HepG2 (cell line): ENCODE data around the gene ZNF548. TPM values are rescaled to one million over a fixed set of nuclear protein-coding genes. Genes with fewer than 3 reads are reported as not detected.

Source experiments
- AKAP8 ChIP-seq: sonication (generic); formaldehyde crosslinking; IDR thresholded peaks from 2 replicates; pipeline ENCODE4 v1.5.1; 2020; ENCODE audit warnings: mild to moderate bottlenecking, missing genetic modification reagents
- ETS1 ChIP-seq: sonication (generic); formaldehyde crosslinking; IDR thresholded peaks from 2 replicates; pipeline ENCODE4 v1.4.0; 2020; ENCODE audit warnings: missing genetic modification reagents
- GABPA ChIP-seq, 2 experiments: IDR thresholded peaks; 2 replicates each; pipeline ENCODE4 v1.6.1; 2011 to 2016; ENCODE audit warnings: low read depth in 2 of 2, low read length in 1 of 2, missing biosample characterization in 1 of 2, missing genetic modification characterization in 1 of 2
- GATAD2A ChIP-seq: IDR thresholded peaks from 2 replicates; pipeline ENCODE4 v1.6.1; 2016
- GMEB1 ChIP-seq: sonication (generic); formaldehyde crosslinking; IDR thresholded peaks from 2 replicates; pipeline ENCODE4 v1.5.1; 2020; ENCODE audit warnings: missing genetic modification reagents, mild to moderate bottlenecking, borderline replicate concordance
- KAT8 ChIP-seq: IDR thresholded peaks from 2 replicates; pipeline ENCODE4 v1.6.1; 2016; ENCODE audit warnings: missing genetic modification reagents, missing compliant biosample characterization
- KDM2A ChIP-seq: sonication (generic); formaldehyde crosslinking; IDR thresholded peaks from 2 replicates; pipeline ENCODE4 v1.4.0; 2020; ENCODE audit warnings: low read depth, missing genetic modification reagents, borderline replicate concordance
- SALL1 ChIP-seq: sonication (generic); formaldehyde crosslinking; IDR thresholded peaks from 2 replicates; pipeline ENCODE4 v1.8.0; 2022; ENCODE audit warnings: mild to moderate bottlenecking, missing genetic modification reagents
- SAP130 ChIP-seq: IDR thresholded peaks from 2 replicates; pipeline ENCODE4 v1.6.1; 2016; ENCODE audit warnings: low read depth
- SOX5 ChIP-seq: IDR thresholded peaks from 2 replicates; pipeline ENCODE4 v1.6.1; 2016; ENCODE audit warnings: borderline replicate concordance
- SPEN ChIP-seq: sonication (generic); formaldehyde crosslinking; IDR thresholded peaks from 2 replicates; pipeline ENCODE4 v1.5.1; 2020; ENCODE audit warnings: low read depth, mild to moderate bottlenecking, missing genetic modification reagents
- TFDP2 ChIP-seq: sonication (generic); formaldehyde crosslinking; IDR thresholded peaks from 2 replicates; pipeline ENCODE4 v1.4.0; 2020; ENCODE audit warnings: missing genetic modification reagents
- THRA ChIP-seq: sonication (generic); formaldehyde crosslinking; IDR thresholded peaks from 2 replicates; pipeline ENCODE4 v1.4.0; 2020; ENCODE audit warnings: missing genetic modification reagents, borderline replicate concordance
- YEATS4 ChIP-seq: sonication (generic); formaldehyde crosslinking; IDR thresholded peaks from 2 replicates; pipeline ENCODE4 v1.4.0; 2020; ENCODE audit warnings: missing genetic modification reagents, borderline replicate concordance
- ZNF501 ChIP-seq: sonication (generic); formaldehyde crosslinking; IDR thresholded peaks from 2 replicates; pipeline ENCODE4 v1.5.1; 2020; ENCODE audit warnings: mild to moderate bottlenecking, moderate library complexity, missing genetic modification reagents
- ZSCAN5A ChIP-seq: sonication (generic); formaldehyde crosslinking; IDR thresholded peaks from 2 replicates; pipeline ENCODE4 v1.8.0; 2022; ENCODE audit warnings: mild to moderate bottlenecking, missing genetic modification reagents, borderline replicate concordance
- polyA plus RNA-seq, 8 experiments: library from polyadenylated mRNA; depleted of rRNA in 3 of 8; stranded (reverse) in 7 of 8; unstranded in 1 of 8; fragments of >200 nt; fragmentation: Illumina TruSeq in 4 of 8; extraction: Trizol in 4 of 8; gene quantifications; 2 replicates each; pipeline versions ENCODE4 v1.2.1 to v1.2.3, GENCODE V29; 2011 to 2016; ENCODE audit warnings: low read depth in 4 of 8, missing spikeins in 1 of 8, mixed read lengths in 1 of 8; ENCODE audit not compliant: insufficient read depth in 1 of 8
- total RNA-seq, 5 experiments: library from RNA; depleted of rRNA; stranded (reverse); fragments of >200 nt; fragmentation: Illumina TruSeq; extraction: Trizol; gene quantifications; 2 replicates each; pipeline ENCODE4 v1.2.3, GENCODE V29; 2016; ENCODE audit warnings: low read depth in 1 of 5

Gene ZNF548
- total and polyA plus RNA-seq, 2 of the 13 experiments (the other 11 are each of a cell fraction or from before 2014, with no cell fraction given) = 19.6 to 24.9 TPM

GRCh38 chr19:57406516-57407123 lies 17.0 kb downstream of the ZNF548 start (continued):
- TF ChIP-seq SALL1 (CRISPR knock-in tag) (no peak; the same call in 1 of the 2 replicates), AKAP8 (CRISPR knock-in tag) (no peak), THRA (CRISPR knock-in tag) (peak; percentile 43; the same call in 1 of the 2 replicates), GATAD2A (CRISPR knock-in tag) (peak; percentile 63), SAP130 (CRISPR knock-in tag) (peak; percentile 52; the same call in 1 of the 2 replicates), ZSCAN5A (no peak), SPEN (CRISPR knock-in tag) (0 out of 2 replicates have a peak, but pooled peaks have one; percentile 60), SOX5 (CRISPR knock-in tag) (no peak), ETS1 (no peak), KDM2A (peak; percentile 72; the same call in 1 of the 2 replicates), KAT8 (CRISPR knock-in tag) (peak; percentile 52; the same call in 1 of the 2 replicates), ZNF501 (CRISPR knock-in tag) (peak; percentile 72), GABPA (IDR thresholded peaks at IDR 0.05; ENCODE audit: low read depth, low read length) (no peak), GABPA (CRISPR knock-in tag; IDR thresholded peaks at IDR 0.05; ENCODE audit: low read depth) (peak; percentile 69), YEATS4 (CRISPR knock-in tag) (no peak), GMEB1 (CRISPR knock-in tag) (peak; percentile 33; the same call in 1 of the 2 replicates), TFDP2 (CRISPR knock-in tag) (0 out of 2 replicates have a peak, but pooled peaks have one; percentile 18)
